K562 (cell line): ENCODE data around the gene HLA-DOA. TPM values are rescaled to one million over a fixed set of nuclear protein-coding genes. Genes with fewer than 3 reads are reported as not detected.
A peak's percentile ranks its signal among the peaks of the same experiment; 100 is the strongest.

ENCODE experiments used
- ATAC-seq: fragments of 200-7000 bp; cut with Tn5 transposase; 3 replicates; pipeline ENCODE4 v1.9.1; 2020; ENCODE audit warnings: moderate library complexity
- BruUV-seq: library from RNA; stranded (reverse); fragments of 400-500 nt; replicated peaks from 2 replicates; lab custom pipeline; 2021; lab: Mats Ljungman, UMichigan
- CTCF ChIA-PET: fragments of 300-600 bp; formaldehyde crosslinking; extraction: SDS; loops from one replicate; lab custom pipeline; 2021; ENCODE audit warnings: low intra/inter-chr PET ratio; lab: Yijun Ruan, JAX
- POLR2A ChIA-PET: fragments of 300-600, 350-650 bp; sonication (Branson Sonifier 250); formaldehyde crosslinking; extraction: SDS; loops from one replicate; lab custom pipeline; 2021; ENCODE audit warnings: antibody characterized with exemption, inconsistent platforms; lab: Yijun Ruan, JAX
- DNase-seq, 4 experiments: peaks; one replicate each; pipeline versions ENCODE4 v3.0.0 to v3.0.0-alpha.2; 2011 to 2018; ENCODE audit warnings: low spot score in 3 of 4, mixed read lengths in 3 of 4; ENCODE audit errors: extremely low read depth in 1 of 4
- FAIRE-seq: peaks from 2 replicates; lab custom pipeline; 2011; peaks lifted over from hg19 to GRCh38; lab: Jason Lieb, UNC
- H2AFZ ChIP-seq: 2 replicates; pipeline ENCODE4 v1.6.0; 2011; ENCODE audit warnings: low read depth, low read length, control low read depth, inconsistent platforms
- H3K27ac ChIP-seq: fragments of 200-600 bp; 3 replicates; pipeline ENCODE4 v1.8.0; 2011; ENCODE audit warnings: low read depth, mild to moderate bottlenecking, control low read depth, inconsistent platforms, low read length, moderate library complexity, mixed read lengths; ENCODE audit errors: extremely low read depth
- H3K27me3 ChIP-seq, 2 experiments: fragments of 300-600 bp in 1 of 2; 2 replicates in 1 of 2; 3 replicates in 1 of 2; pipeline versions ENCODE4 v1.6.0 to v1.8.0; 2011; ENCODE audit warnings: inconsistent platforms in 2 of 2, low read length in 2 of 2, mild to moderate bottlenecking in 1 of 2, mixed read lengths in 1 of 2, moderate library complexity in 1 of 2; ENCODE audit not compliant: control insufficient read depth in 2 of 2, insufficient read depth in 2 of 2
- H3K36me3 ChIP-seq: fragments of 300-600 bp; 3 replicates; pipeline ENCODE4 v1.8.0; 2011; ENCODE audit warnings: mild to moderate bottlenecking, low read length, inconsistent platforms; ENCODE audit not compliant: control insufficient read depth, insufficient read depth
- H3K4me1 ChIP-seq, 2 experiments: fragments of 200-600 bp in 1 of 2; replicated peaks in 1 of 2; 2 replicates in 1 of 2; 3 replicates in 1 of 2; pipeline versions ENCODE4 v1.5.1 to v1.8.0; 2011; ENCODE audit warnings: inconsistent platforms in 2 of 2, low read length in 2 of 2, mild to moderate bottlenecking in 1 of 2, mixed read lengths in 1 of 2, moderate library complexity in 1 of 2; ENCODE audit not compliant: control insufficient read depth in 2 of 2, insufficient read depth in 2 of 2
- H3K4me2 ChIP-seq: 2 replicates; pipeline ENCODE4 v1.6.1; 2011; ENCODE audit warnings: low read length, control low read depth, inconsistent platforms, mixed read lengths; ENCODE audit not compliant: insufficient read depth
- H3K4me3 ChIP-seq: fragments of 200-600 bp; sonication (generic), shearing (Covaris generic); 2 replicates; pipeline ENCODE4 v1.5.1; 2016; ENCODE audit warnings: control low read depth, inconsistent platforms
- H3K79me2 ChIP-seq: fragments of 200-600 bp; 3 replicates; pipeline ENCODE4 v1.8.0; 2011; ENCODE audit warnings: low read length, inconsistent platforms; ENCODE audit not compliant: control insufficient read depth, insufficient read depth
- H3K9ac ChIP-seq, 2 experiments: 2 replicates each; pipeline versions ENCODE4 v1.6.0 to v1.6.1; 2011; ENCODE audit warnings: low read depth in 2 of 2, low read length in 2 of 2, control low read depth in 1 of 2, inconsistent platforms in 1 of 2, mild to moderate bottlenecking in 1 of 2, mixed read lengths in 1 of 2; ENCODE audit not compliant: insufficient read depth in 1 of 2
- H3K9me1 ChIP-seq: one replicate; pipeline ENCODE4 v1.6.0; 2011; ENCODE audit warnings: inconsistent platforms, mild to moderate bottlenecking, low read length, moderate library complexity; ENCODE audit not compliant: control insufficient read depth, insufficient read depth
- H3K9me3 ChIP-seq: replicated peaks from 2 replicates; pipeline ENCODE4 v1.5.1; 2011; ENCODE audit warnings: low read depth, low read length, inconsistent platforms; ENCODE audit not compliant: control insufficient read depth, insufficient read depth
- H4K20me1 ChIP-seq: replicated peaks from 2 replicates; pipeline ENCODE4 v1.6.1; 2011; ENCODE audit warnings: low read length, inconsistent platforms, mixed read lengths; ENCODE audit not compliant: control insufficient read depth, insufficient read depth
- CTBP1 ChIP-seq: fragments of 450-650 bp; IDR thresholded peaks from 2 replicates; pipeline ENCODE4 v1.6.1; 2016; ENCODE audit warnings: borderline replicate concordance
- PYGO2 ChIP-seq: fragments of 450-650 bp; IDR thresholded peaks from 2 replicates; pipeline ENCODE4 v1.6.1; 2016; ENCODE audit warnings: mild to moderate bottlenecking, missing genetic modification characterization, moderate library complexity, missing compliant biosample characterization
- RBFOX2 ChIP-seq: fragments of 200-400 bp; formaldehyde crosslinking; IDR thresholded peaks from 2 replicates; pipeline ENCODE4 v1.6.1; 2017; ENCODE audit warnings: low read depth, mild to moderate bottlenecking, low read length, moderate library complexity
- SUPT5H ChIP-seq: fragments of 450-650 bp; IDR thresholded peaks from 2 replicates; pipeline ENCODE4 v1.6.1; 2016
- WGBS: fragments of 100-300 bp; shearing (Covaris generic); methylation state at CpG from one replicate; pipeline ENCODE4 v1.1.6; 2016; ENCODE audit warnings: low coverage, mixed read lengths; ENCODE audit not compliant: insufficient coverage; ENCODE audit errors: missing lambda C conversion rate; 5-methylcytosine and 5-hydroxymethylcytosine counted together
- in situ Hi-C: fragments of 300-500 bp; cut with MboI; formaldehyde crosslinking; loops from 4 replicates; pipeline ENCODE4 v1.15.0; 2018; ENCODE audit warnings: inconsistent platforms, mixed read lengths
- intact Hi-C: fragments of 100-400 bp; cut with micrococcal nuclease; formaldehyde crosslinking; loops from 2 replicates; pipeline ENCODE4 v1.14.2; 2022
- polyA plus RNA-seq, 8 experiments: library from polyadenylated mRNA; depleted of rRNA in 4 of 8; stranded (reverse) in 5 of 8; unstranded in 3 of 8; fragments of >200 nt; fragmentation: Nextera tagmentation in 2 of 8; fragmentation: Illumina TruSeq in 1 of 8; extraction: Ambion mirVana in 2 of 8; extraction: Trizol in 1 of 8; gene quantifications; 2 replicates each; pipeline versions ENCODE4 v1.2.1 to v1.2.3, GENCODE V29; 2011 to 2014; ENCODE audit warnings: inconsistent platforms in 1 of 8, missing spikeins in 1 of 8
- total RNA-seq, 7 experiments: library from RNA; depleted of rRNA in 6 of 7; stranded (reverse); fragments of >200 nt in 6 of 7; fragmentation: Illumina TruSeq in 2 of 7; extraction: Trizol in 2 of 7; gene quantifications; 2 replicates each; pipeline versions ENCODE4 v1.2.1 to v1.2.3, GENCODE V29; 2011 to 2021; ENCODE audit warnings: low replicate concordance in 1 of 7
- TF ChIP-seq, protein P1 (sequence below): fragments of 250-450 bp; sonication (Bioruptor Pico); IDR thresholded peaks from 2 replicates; pipeline ENCODE4 v1.4.0; 2020; ENCODE audit warnings: mild to moderate bottlenecking, moderate library complexity
- TF ChIP-seq, protein P2 (sequence below): sonication (generic); formaldehyde crosslinking; IDR thresholded peaks from 2 replicates; pipeline ENCODE4 v1.8.0; 2023; ENCODE audit warnings: mild to moderate bottlenecking, missing genetic modification reagents
- TF ChIP-seq, protein P3 (sequence below): fragments of 200-400 bp; formaldehyde crosslinking; IDR thresholded peaks from 2 replicates; pipeline ENCODE4 v1.6.1; 2017; ENCODE audit warnings: mild to moderate bottlenecking, low read depth, low read length, moderate library complexity
- TF ChIP-seq, protein P4 (sequence below): fragments of 200-800 bp; sonication (Bioruptor generic); IDR thresholded peaks from 2 replicates; pipeline ENCODE4 v1.6.1; 2017; ENCODE audit warnings: missing genetic modification characterization, missing compliant biosample characterization

HLA-DOA gene
- total and polyA plus RNA-seq, 9 of the 15 experiments (the other 6 are each of a cell fraction or from before 2014, with no cell fraction given), result 0.07 TPM; not detected in 8

DNA sequence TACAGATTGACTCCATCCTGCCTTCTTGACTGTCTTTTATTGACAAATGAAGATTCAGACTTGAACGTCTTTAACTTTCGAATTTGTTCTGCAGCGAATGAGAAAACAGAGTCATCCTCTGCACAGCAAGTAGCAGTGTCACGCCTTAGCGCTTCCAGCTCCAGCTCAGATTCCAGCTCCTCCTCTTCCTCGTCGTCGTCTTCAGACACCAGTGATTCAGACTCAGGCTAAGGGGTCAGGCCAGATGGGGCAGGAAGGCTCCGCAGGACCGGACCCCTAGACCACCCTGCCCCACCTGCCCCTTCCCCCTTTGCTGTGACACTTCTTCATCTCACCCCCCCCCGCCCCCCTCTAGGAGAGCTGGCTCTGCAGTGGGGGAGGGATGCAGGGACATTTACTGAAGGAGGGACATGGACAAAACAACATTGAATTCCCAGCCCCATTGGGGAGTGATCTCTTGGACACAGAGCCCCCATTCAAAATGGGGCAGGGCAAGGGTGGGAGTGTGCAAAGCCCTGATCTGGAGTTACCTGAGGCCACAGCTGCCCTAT lies 28.8 kb downstream of the HLA-DOA start:
- CTCF ChIA-PET, result interaction anchor here (0.6 kb wide), 1 partner anchor 22 kb away, joined by 4 read pairs; no protein-coding TSS in a partner anchor
- intact Hi-C loops, result no loop called here
- Histone ChIP-seq H3K9ac (no peak overlapping the region), H3K4me3 (no peak overlapping the region), H3K9me3 (no peaks in the 10 kb centered on the region), H3K36me3 (peaks cover 66% of the 10 kb centered on the region), H4K20me1 (peaks cover 63% of the 10 kb centered on the region), H3K27me3 (no peaks in the 10 kb centered on the region), H3K4me2 (no peak overlapping the region), H3K79me2 (peaks cover 33% of the 10 kb centered on the region), H3K9me1 (peaks cover 16% of the 10 kb centered on the region), H3K27ac (no peak overlapping the region), H2AFZ (no peak overlapping the region), H3K4me1 (peaks cover 5 to 11% of the 10 kb centered on the region in 2 experiments; a peak in 3 of 5 replicates)
- in situ Hi-C loops, result loop anchor here (10.0 kb wide), 1 partner anchor 46 kb away; no protein-coding TSS in a partner anchor
- 78% methylated on average over 8 of the region's 11 CpGs for WGBS
- DNase-seq, result peak in 2 of 4 experiments; percentile 50 to 53
- no peak for FAIRE-seq
- no TSS peak for BruUV-seq
- peak; percentile 5; the same call in 2 of the 3 replicates for ATAC-seq
- POLR2A ChIA-PET, result interaction anchor here (0.6 to 12.5 kb wide), 13 partner anchors 8 to 256 kb away, joined by 3 to 384 read pairs (median 4); partner anchors contain the start of genes BRD2, HLA-DMA and TAP2
- TF ChIP-seq RBFOX2 (peak; percentile 38; the same call in 1 of the 2 replicates), PYGO2 (tag) (no peak), SUPT5H (0 out of 2 replicates have a peak, but pooled peaks have one; percentile 26), CTBP1 (no peak)
- TF ChIP-seq, protein P1, sequence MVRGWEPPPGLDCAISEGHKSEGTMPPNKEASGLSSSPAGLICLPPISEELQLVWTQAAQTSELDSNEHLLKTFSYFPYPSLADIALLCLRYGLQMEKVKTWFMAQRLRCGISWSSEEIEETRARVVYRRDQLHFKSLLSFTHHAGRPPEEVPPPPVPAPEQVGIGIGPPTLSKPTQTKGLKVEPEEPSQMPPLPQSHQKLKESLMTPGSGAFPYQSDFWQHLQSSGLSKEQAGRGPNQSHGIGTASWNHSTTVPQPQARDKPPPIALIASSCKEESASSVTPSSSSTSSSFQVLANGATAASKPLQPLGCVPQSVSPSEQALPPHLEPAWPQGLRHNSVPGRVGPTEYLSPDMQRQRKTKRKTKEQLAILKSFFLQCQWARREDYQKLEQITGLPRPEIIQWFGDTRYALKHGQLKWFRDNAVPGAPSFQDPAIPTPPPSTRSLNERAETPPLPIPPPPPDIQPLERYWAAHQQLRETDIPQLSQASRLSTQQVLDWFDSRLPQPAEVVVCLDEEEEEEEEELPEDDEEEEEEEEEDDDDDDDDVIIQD (CRISPR knock-in tag), result no peak
- TF ChIP-seq, protein P2, sequence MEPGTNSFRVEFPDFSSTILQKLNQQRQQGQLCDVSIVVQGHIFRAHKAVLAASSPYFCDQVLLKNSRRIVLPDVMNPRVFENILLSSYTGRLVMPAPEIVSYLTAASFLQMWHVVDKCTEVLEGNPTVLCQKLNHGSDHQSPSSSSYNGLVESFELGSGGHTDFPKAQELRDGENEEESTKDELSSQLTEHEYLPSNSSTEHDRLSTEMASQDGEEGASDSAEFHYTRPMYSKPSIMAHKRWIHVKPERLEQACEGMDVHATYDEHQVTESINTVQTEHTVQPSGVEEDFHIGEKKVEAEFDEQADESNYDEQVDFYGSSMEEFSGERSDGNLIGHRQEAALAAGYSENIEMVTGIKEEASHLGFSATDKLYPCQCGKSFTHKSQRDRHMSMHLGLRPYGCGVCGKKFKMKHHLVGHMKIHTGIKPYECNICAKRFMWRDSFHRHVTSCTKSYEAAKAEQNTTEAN, result 0 out of 2 replicates have a peak, but pooled peaks have one; percentile 60
- TF ChIP-seq, protein P3, sequence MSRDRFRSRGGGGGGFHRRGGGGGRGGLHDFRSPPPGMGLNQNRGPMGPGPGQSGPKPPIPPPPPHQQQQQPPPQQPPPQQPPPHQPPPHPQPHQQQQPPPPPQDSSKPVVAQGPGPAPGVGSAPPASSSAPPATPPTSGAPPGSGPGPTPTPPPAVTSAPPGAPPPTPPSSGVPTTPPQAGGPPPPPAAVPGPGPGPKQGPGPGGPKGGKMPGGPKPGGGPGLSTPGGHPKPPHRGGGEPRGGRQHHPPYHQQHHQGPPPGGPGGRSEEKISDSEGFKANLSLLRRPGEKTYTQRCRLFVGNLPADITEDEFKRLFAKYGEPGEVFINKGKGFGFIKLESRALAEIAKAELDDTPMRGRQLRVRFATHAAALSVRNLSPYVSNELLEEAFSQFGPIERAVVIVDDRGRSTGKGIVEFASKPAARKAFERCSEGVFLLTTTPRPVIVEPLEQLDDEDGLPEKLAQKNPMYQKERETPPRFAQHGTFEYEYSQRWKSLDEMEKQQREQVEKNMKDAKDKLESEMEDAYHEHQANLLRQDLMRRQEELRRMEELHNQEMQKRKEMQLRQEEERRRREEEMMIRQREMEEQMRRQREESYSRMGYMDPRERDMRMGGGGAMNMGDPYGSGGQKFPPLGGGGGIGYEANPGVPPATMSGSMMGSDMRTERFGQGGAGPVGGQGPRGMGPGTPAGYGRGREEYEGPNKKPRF, result no peak
- TF ChIP-seq, protein P4, sequence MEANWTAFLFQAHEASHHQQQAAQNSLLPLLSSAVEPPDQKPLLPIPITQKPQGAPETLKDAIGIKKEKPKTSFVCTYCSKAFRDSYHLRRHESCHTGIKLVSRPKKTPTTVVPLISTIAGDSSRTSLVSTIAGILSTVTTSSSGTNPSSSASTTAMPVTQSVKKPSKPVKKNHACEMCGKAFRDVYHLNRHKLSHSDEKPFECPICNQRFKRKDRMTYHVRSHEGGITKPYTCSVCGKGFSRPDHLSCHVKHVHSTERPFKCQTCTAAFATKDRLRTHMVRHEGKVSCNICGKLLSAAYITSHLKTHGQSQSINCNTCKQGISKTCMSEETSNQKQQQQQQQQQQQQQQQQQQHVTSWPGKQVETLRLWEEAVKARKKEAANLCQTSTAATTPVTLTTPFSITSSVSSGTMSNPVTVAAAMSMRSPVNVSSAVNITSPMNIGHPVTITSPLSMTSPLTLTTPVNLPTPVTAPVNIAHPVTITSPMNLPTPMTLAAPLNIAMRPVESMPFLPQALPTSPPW (CRISPR knock-in tag), result peak; percentile 33; the same call in 1 of the 2 replicates
